Measurements from ENCODE around the gene C6orf120. TPM values are rescaled to one million over a fixed set of nuclear protein-coding genes. Genes with fewer than 3 reads are reported as not detected.

The C6orf120 gene
- total and polyA plus RNA-seq, 2 of the 13 experiments (the other 11 are each of a cell fraction or from before 2014, with no cell fraction given), result 21.7 to 29.9 TPM

GRCh38 chr6:169725125-169726048 lies 23.5 kb downstream of the C6orf120 start (continued):
- peak; percentile 50; the same call in 1 of the 2 replicates for TF ChIP-seq AKNA (CRISPR knock-in tag; IDR thresholded peaks at IDR 0.05; ENCODE audit: borderline replicate concordance)
- TF ChIP-seq ZNF878 (CRISPR knock-in tag; IDR thresholded peaks at IDR 0.05), result peak; percentile 86; the same call in 1 of the 2 replicates
- TF ChIP-seq ZNF274 (CRISPR knock-in tag; IDR thresholded peaks at IDR 0.05), result peak; percentile 95; the same call in 1 of the 2 replicates
- no peak for TF ChIP-seq ZNF326 (CRISPR knock-in tag; IDR thresholded peaks at IDR 0.05; ENCODE audit: borderline replicate concordance)
- TF ChIP-seq KLF13 (CRISPR knock-in tag; IDR thresholded peaks at IDR 0.05), result no peak
- TF ChIP-seq POLR2AphosphoS5 (IDR thresholded peaks at IDR 0.05; ENCODE audit: low read depth, low read length), result peak; percentile 62
- no peak; the same call in 1 of the 2 replicates for TF ChIP-seq FOXO4 (CRISPR knock-in tag; conservative IDR thresholded peaks at IDR 0.05)
- peak; percentile 88 for TF ChIP-seq ZNF883 (CRISPR knock-in tag; IDR thresholded peaks at IDR 0.05; ENCODE audit: not compliant biosample characterization)
- TF ChIP-seq USF2 (IDR thresholded peaks at IDR 0.05; ENCODE audit: low read depth, low read length), result 0 out of 2 replicates have a peak, but pooled peaks have one; percentile 39
- TF ChIP-seq USF2 (CRISPR knock-in tag; IDR thresholded peaks at IDR 0.05; ENCODE audit: borderline replicate concordance), result peak; percentile 33; the same call in 1 of the 2 replicates
- TF ChIP-seq ZNF264 (CRISPR knock-in tag; IDR thresholded peaks at IDR 0.05), result peak; percentile 73; the same call in 1 of the 2 replicates
- no peak for TF ChIP-seq ZMYM3 (CRISPR knock-in tag; IDR thresholded peaks at IDR 0.05)
- TF ChIP-seq ZNF704 (CRISPR knock-in tag; IDR thresholded peaks at IDR 0.05; ENCODE audit: borderline replicate concordance), result peak; percentile 24; the same call in 1 of the 2 replicates
- TF ChIP-seq CHCHD3 (CRISPR knock-in tag; IDR thresholded peaks at IDR 0.05), result no peak
- no peak; the same call in 1 of the 2 replicates for TF ChIP-seq ZNF607 (CRISPR knock-in tag; IDR thresholded peaks at IDR 0.05; ENCODE audit: borderline replicate concordance)
- TF ChIP-seq SALL1 (CRISPR knock-in tag; IDR thresholded peaks at IDR 0.05), result peak; percentile 77; the same call in 1 of the 2 replicates
- TF ChIP-seq ZNF17 (CRISPR knock-in tag; IDR thresholded peaks at IDR 0.05), result no peak
- no peak for TF ChIP-seq CBX2 (IDR thresholded peaks at IDR 0.05; ENCODE audit: low read depth, low read length)
- 0 out of 2 replicates have a peak, but pooled peaks have one; percentile 75 for TF ChIP-seq CBX2 (CRISPR knock-in tag; IDR thresholded peaks at IDR 0.05; ENCODE audit: low read depth)
